PFSK-1 (cell line): ENCODE data around the gene SERINC2.
A peak's percentile ranks its signal among the peaks of the same experiment; 100 is the strongest.

Experiments used
- FOXP2 ChIP-seq: optimal IDR thresholded peaks from 2 replicates; pipeline ENCODE3; 2011; ENCODE audit warnings: borderline replicate concordance, control low read depth, inconsistent platforms; ENCODE audit not compliant: insufficient read depth; ENCODE audit errors: extremely low read length, extremely low read depth
- POLR2AphosphoS5 ChIP-seq: IDR thresholded peaks from 2 replicates; pipeline ENCODE4 v1.6.1; 2012; ENCODE audit warnings: low read depth, mild to moderate bottlenecking, control low read depth, low read length, moderate library complexity
- SIN3A ChIP-seq: IDR thresholded peaks from 2 replicates; pipeline ENCODE4 v1.6.1; 2012; ENCODE audit warnings: mild to moderate bottlenecking, low read length, moderate library complexity, borderline replicate concordance; ENCODE audit not compliant: insufficient read depth
- TAF1 ChIP-seq: IDR thresholded peaks from 2 replicates; pipeline ENCODE4 v1.6.1; 2012; ENCODE audit warnings: low read length, control low read depth, borderline replicate concordance; ENCODE audit not compliant: insufficient read depth
- TF ChIP-seq, protein P1 (sequence below), 2 experiments: IDR thresholded peaks; 2 replicates each; pipeline versions ENCODE4 v1.6.1 to v1.8.0; 2011 to 2012; ENCODE audit warnings: low read depth in 2 of 2, low read length in 2 of 2, control low read depth in 1 of 2, inconsistent platforms in 1 of 2, mild to moderate bottlenecking in 1 of 2, moderate library complexity in 1 of 2; ENCODE audit not compliant: insufficient read depth in 1 of 2

DNA sequence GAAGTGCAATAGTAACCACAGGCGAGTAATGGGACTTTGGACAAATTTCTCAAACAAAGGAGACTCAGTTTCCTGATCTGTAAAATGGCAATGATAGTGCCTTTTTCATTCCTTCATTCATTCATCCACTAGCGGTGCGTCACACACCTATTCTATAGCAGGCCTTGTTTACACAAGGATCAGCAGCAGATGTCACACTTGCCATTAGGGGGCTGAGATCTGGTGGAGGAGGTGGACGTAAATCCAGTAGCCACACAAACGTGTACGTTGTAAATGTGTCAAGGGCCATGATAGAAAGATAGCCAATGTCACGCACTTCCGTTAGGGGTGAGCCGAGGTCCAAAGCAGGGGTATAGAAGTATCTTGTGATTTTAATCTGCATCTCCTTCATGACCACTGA, 34.2 kb downstream of the SERINC2 start:
- no peak for TF ChIP-seq POLR2AphosphoS5
- TF ChIP-seq TAF1, result no peak
- TF ChIP-seq SIN3A, result no peak
- TF ChIP-seq, protein P1, sequence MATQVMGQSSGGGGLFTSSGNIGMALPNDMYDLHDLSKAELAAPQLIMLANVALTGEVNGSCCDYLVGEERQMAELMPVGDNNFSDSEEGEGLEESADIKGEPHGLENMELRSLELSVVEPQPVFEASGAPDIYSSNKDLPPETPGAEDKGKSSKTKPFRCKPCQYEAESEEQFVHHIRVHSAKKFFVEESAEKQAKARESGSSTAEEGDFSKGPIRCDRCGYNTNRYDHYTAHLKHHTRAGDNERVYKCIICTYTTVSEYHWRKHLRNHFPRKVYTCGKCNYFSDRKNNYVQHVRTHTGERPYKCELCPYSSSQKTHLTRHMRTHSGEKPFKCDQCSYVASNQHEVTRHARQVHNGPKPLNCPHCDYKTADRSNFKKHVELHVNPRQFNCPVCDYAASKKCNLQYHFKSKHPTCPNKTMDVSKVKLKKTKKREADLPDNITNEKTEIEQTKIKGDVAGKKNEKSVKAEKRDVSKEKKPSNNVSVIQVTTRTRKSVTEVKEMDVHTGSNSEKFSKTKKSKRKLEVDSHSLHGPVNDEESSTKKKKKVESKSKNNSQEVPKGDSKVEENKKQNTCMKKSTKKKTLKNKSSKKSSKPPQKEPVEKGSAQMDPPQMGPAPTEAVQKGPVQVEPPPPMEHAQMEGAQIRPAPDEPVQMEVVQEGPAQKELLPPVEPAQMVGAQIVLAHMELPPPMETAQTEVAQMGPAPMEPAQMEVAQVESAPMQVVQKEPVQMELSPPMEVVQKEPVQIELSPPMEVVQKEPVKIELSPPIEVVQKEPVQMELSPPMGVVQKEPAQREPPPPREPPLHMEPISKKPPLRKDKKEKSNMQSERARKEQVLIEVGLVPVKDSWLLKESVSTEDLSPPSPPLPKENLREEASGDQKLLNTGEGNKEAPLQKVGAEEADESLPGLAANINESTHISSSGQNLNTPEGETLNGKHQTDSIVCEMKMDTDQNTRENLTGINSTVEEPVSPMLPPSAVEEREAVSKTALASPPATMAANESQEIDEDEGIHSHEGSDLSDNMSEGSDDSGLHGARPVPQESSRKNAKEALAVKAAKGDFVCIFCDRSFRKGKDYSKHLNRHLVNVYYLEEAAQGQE (IDR thresholded peaks at IDR 0.05; ENCODE audit: insufficient read depth in 1 of 2, low read depth in 2 of 2, low read length in 2 of 2), result no peak
- peak; percentile 48 for TF ChIP-seq FOXP2
